Measurements from ENCODE around the gene KCNK1.

Gene KCNK1

DNA sequence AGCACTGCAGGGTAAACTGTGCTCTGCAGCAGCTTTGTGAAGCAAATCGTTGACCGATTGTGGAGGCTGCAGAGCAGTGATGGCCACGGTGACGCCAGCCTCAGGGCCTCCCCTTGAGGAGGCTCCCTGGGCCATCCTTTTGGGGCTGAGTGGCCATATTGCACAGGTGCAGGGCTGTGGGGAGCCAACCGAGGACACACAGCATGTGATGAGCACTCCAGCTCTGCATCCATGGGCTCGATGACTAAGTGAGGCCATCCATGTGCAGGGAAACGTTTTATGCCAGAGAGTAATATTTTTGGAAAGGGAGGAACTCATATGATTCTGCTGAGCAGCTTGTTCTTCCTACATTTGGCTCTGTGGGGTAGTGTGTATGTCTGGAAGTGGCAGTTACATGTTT lies 24.6 kb downstream of the KCNK1 start:
- no peak overlapping the region for H3K4me3 ChIP-seq (ENCODE audit: low read length)
- TF ChIP-seq CTCF (conservative IDR thresholded peaks at IDR 0.05; ENCODE audit: low read length): no peak
- DNase-seq (ENCODE audit: low read depth): no peak

DNA sequence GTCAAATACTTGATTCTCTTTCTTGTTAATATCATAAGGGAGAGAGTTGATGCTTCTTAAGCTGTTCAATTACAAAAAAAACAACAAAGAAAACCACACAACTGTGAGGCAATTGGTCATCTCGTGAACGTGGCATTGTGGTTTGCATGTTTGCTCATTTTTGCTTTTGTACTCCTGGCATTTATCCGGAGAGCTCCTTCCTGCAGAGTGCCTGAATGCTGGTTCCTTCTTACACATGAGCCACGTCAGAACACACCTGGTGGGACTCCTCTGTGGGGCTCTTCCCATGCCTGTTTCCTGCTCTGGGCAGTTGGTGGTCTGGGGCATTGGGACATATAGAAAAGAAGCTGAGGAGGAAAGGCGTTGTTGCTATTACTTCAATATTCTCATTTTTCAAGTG lies 25.7 kb downstream of the KCNK1 start:
- no peak overlapping the region for H3K4me3 ChIP-seq (ENCODE audit: low read length)
- TF ChIP-seq CTCF (conservative IDR thresholded peaks at IDR 0.05; ENCODE audit: low read length): no peak
- DNase-seq (ENCODE audit: low read depth): no peak

DNA sequence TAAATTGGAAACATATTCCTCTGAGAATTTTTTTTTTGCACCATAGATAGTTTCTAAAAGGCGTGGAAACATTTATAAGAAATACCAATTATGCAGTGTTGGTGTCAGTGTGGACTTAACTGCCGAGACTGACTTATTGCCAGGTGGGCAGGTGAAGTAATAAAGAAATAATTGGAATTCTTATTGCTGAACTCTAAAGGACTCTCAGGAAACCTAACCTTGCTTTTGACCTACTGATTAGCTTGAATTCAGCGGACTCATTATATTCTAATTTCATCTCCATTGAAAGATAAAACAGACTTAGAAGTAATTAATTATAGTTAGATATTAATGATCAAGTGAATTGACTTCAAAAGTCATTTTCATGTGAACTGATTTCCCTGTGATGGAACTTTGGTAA lies 26.3 kb downstream of the KCNK1 start:
- H3K4me3 ChIP-seq (ENCODE audit: low read length): no peak overlapping the region
- no peak for TF ChIP-seq CTCF (conservative IDR thresholded peaks at IDR 0.05; ENCODE audit: low read length)
- DNase-seq (ENCODE audit: low read depth): no peak

- TF ChIP-seq CTCF (conservative IDR thresholded peaks at IDR 0.05; ENCODE audit: low read length): no peak
- DNase-seq (ENCODE audit: low read depth): no peak
- no peak overlapping the region for H3K4me3 ChIP-seq (ENCODE audit: low read length)
Observed at GRCh38 chr1:233641029-233641428, 27.1 kb downstream of the KCNK1 start.

DNA sequence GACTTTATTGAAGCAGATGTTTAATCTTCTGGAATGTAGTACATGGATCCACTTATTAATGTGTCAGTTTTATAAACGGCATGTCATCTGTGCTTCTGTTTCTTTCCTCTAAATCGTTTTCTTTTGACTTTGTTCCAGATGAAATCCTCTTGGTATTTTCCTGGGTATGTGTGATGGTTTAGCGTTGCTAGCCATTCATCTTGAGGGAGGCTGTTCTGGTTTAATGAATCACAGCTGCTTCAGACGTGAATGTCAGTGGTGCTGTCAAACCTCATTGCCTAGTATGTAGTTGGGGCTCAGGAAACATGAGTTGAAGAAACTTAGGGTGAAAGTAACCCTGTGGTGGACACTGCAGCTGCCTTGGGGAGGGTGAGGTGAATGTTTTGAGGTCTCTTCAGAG lies 33.2 kb downstream of the KCNK1 start:
- no peak overlapping the region for H3K4me3 ChIP-seq (ENCODE audit: low read length)
- DNase-seq (ENCODE audit: low read depth): peak; percentile 55
- no peak for TF ChIP-seq CTCF (conservative IDR thresholded peaks at IDR 0.05; ENCODE audit: low read length)

GRCh38 chr1:233647636-233648035 lies 33.7 kb downstream of the KCNK1 start:
- no peak for DNase-seq (ENCODE audit: low read depth)
- TF ChIP-seq CTCF (conservative IDR thresholded peaks at IDR 0.05; ENCODE audit: low read length): no peak
- H3K4me3 ChIP-seq (ENCODE audit: low read length): no peak overlapping the region

- no peak for DNase-seq (ENCODE audit: low read depth)
- no peak for TF ChIP-seq CTCF (conservative IDR thresholded peaks at IDR 0.05; ENCODE audit: low read length)
- no peak overlapping the region for H3K4me3 ChIP-seq (ENCODE audit: low read length)
Observed at GRCh38 chr1:233651061-233651460, 37.2 kb downstream of the KCNK1 start.
